SK-N-SH (cell line): ENCODE data around the gene CEACAM5.

Experiments used
- EP300 ChIP-seq, 2 experiments: IDR thresholded peaks; 2 replicates each; pipeline versions ENCODE4 v1.4.0 to v1.6.1; 2012; ENCODE audit warnings: borderline replicate concordance in 1 of 2, low read depth in 1 of 2, low read length in 1 of 2
- EZH2phosphoT487 ChIP-seq: fragments of 200-600 bp; sonication (generic); IDR thresholded peaks from 2 replicates; pipeline ENCODE4 v1.6.1; 2017; ENCODE audit warnings: low read depth, mixed run types, mild to moderate bottlenecking, antibody characterized with exemption, moderate library complexity, borderline replicate concordance
- FOSL2 ChIP-seq: IDR thresholded peaks from 2 replicates; pipeline ENCODE4 v1.4.0; 2012; ENCODE audit warnings: low read depth, mild to moderate bottlenecking, moderate library complexity, borderline replicate concordance
- FOXM1 ChIP-seq: IDR thresholded peaks from 2 replicates; pipeline ENCODE4 v1.4.0; 2012; ENCODE audit warnings: low read depth, mild to moderate bottlenecking
- GABPA ChIP-seq: IDR thresholded peaks from 2 replicates; pipeline ENCODE4 v1.4.0; 2012; ENCODE audit warnings: low read depth, mild to moderate bottlenecking
- MXI1 ChIP-seq: IDR thresholded peaks from 2 replicates; pipeline ENCODE4 v1.6.1; 2012; ENCODE audit warnings: mild to moderate bottlenecking, low read depth, low read length, improper control_type of control experiment
- POLR2AphosphoS5 ChIP-seq: IDR thresholded peaks from 2 replicates; pipeline ENCODE4 v1.6.1; 2012; ENCODE audit warnings: low read depth, low read length
- TAF1 ChIP-seq: IDR thresholded peaks from 2 replicates; pipeline ENCODE4 v1.6.1; 2012; ENCODE audit warnings: low read depth, mild to moderate bottlenecking, low read length, moderate library complexity, borderline replicate concordance
- TEAD4 ChIP-seq: IDR thresholded peaks from 2 replicates; pipeline ENCODE4 v1.4.0; 2012; ENCODE audit warnings: mild to moderate bottlenecking, borderline replicate concordance; ENCODE audit not compliant: insufficient read depth
- TF ChIP-seq, protein P1 (sequence below): fragments of 200-600 bp; sonication (generic); IDR thresholded peaks from 2 replicates; pipeline ENCODE4 v1.6.1; 2017; ENCODE audit warnings: antibody characterized with exemption, mild to moderate bottlenecking, moderate library complexity
- TF ChIP-seq, protein P2 (sequence below): IDR thresholded peaks from 2 replicates; pipeline ENCODE4 v1.4.0; 2012; ENCODE audit warnings: low read depth
- TF ChIP-seq, protein P3 (sequence below): IDR thresholded peaks from 2 replicates; pipeline ENCODE4 v1.6.1; 2012; ENCODE audit warnings: mild to moderate bottlenecking, low read depth, low read length, moderate library complexity

DNA sequence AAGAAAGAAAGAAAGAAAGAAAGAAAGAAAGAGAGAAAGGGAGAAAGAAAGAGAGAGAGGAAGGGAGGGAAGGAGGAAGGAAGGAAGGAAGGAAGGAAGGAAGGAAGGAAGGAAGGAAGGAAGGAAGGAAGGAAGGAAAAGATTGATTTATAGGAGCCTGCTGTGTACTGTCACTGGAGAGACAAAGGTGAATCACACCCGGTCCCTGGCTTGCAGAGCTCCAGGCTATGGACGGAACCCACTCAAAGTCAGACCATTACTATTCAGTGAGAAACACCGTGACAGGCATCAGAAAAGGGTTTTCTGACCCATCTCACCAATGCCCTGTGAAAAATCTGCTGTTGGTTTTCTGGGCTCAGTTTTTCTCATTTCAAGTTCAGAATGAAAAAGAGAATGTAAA lies 39.6 kb downstream of the CEACAM5 start:
- no peak for TF ChIP-seq EP300 (IDR thresholded peaks at IDR 0.05; ENCODE audit: borderline replicate concordance in 1 of 2, low read depth in 1 of 2, low read length in 1 of 2)
- no peak for TF ChIP-seq GABPA
- TF ChIP-seq, protein P1, sequence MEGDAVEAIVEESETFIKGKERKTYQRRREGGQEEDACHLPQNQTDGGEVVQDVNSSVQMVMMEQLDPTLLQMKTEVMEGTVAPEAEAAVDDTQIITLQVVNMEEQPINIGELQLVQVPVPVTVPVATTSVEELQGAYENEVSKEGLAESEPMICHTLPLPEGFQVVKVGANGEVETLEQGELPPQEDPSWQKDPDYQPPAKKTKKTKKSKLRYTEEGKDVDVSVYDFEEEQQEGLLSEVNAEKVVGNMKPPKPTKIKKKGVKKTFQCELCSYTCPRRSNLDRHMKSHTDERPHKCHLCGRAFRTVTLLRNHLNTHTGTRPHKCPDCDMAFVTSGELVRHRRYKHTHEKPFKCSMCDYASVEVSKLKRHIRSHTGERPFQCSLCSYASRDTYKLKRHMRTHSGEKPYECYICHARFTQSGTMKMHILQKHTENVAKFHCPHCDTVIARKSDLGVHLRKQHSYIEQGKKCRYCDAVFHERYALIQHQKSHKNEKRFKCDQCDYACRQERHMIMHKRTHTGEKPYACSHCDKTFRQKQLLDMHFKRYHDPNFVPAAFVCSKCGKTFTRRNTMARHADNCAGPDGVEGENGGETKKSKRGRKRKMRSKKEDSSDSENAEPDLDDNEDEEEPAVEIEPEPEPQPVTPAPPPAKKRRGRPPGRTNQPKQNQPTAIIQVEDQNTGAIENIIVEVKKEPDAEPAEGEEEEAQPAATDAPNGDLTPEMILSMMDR: no peak
- TF ChIP-seq TEAD4: no peak
- TF ChIP-seq FOSL2: no peak
- TF ChIP-seq, protein P2, sequence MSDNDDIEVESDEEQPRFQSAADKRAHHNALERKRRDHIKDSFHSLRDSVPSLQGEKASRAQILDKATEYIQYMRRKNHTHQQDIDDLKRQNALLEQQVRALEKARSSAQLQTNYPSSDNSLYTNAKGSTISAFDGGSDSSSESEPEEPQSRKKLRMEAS: no peak
- no peak for TF ChIP-seq FOXM1
- no peak for TF ChIP-seq POLR2AphosphoS5
- TF ChIP-seq EZH2phosphoT487: no peak
- TF ChIP-seq MXI1: no peak
- TF ChIP-seq, protein P3, sequence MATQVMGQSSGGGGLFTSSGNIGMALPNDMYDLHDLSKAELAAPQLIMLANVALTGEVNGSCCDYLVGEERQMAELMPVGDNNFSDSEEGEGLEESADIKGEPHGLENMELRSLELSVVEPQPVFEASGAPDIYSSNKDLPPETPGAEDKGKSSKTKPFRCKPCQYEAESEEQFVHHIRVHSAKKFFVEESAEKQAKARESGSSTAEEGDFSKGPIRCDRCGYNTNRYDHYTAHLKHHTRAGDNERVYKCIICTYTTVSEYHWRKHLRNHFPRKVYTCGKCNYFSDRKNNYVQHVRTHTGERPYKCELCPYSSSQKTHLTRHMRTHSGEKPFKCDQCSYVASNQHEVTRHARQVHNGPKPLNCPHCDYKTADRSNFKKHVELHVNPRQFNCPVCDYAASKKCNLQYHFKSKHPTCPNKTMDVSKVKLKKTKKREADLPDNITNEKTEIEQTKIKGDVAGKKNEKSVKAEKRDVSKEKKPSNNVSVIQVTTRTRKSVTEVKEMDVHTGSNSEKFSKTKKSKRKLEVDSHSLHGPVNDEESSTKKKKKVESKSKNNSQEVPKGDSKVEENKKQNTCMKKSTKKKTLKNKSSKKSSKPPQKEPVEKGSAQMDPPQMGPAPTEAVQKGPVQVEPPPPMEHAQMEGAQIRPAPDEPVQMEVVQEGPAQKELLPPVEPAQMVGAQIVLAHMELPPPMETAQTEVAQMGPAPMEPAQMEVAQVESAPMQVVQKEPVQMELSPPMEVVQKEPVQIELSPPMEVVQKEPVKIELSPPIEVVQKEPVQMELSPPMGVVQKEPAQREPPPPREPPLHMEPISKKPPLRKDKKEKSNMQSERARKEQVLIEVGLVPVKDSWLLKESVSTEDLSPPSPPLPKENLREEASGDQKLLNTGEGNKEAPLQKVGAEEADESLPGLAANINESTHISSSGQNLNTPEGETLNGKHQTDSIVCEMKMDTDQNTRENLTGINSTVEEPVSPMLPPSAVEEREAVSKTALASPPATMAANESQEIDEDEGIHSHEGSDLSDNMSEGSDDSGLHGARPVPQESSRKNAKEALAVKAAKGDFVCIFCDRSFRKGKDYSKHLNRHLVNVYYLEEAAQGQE: no peak
- no peak for TF ChIP-seq TAF1
